ENCODE results near the gene A4GALT. TPM values are rescaled to one million over a fixed set of nuclear protein-coding genes. Genes with fewer than 3 reads are reported as not detected.
A peak's percentile ranks its signal among the peaks of the same experiment; 100 is the strongest.

A4GALT gene
- total and polyA plus RNA-seq, 2 of the 13 experiments (the other 11 are each of a cell fraction or from before 2014, with no cell fraction given): 0.09 to 1.1 TPM

- no peak for TF ChIP-seq CEBPZ (IDR thresholded peaks at IDR 0.05; ENCODE audit: low read length)
- 0 out of 2 replicates have a peak, but pooled peaks have one; percentile 40 for TF ChIP-seq ZNF777 (CRISPR knock-in tag; IDR thresholded peaks at IDR 0.05)
- no peak for TF ChIP-seq U2AF1 (optimal IDR thresholded peaks at IDR 0.05; ENCODE audit: low read depth, low read length)
- no peak for TF ChIP-seq FOXO4 (CRISPR knock-in tag; conservative IDR thresholded peaks at IDR 0.05)
- TF ChIP-seq PATZ1 (CRISPR knock-in tag; IDR thresholded peaks at IDR 0.05): peak; percentile 82
- TF ChIP-seq SNRNP70 (IDR thresholded peaks at IDR 0.05; ENCODE audit: low read depth, low read length): no peak
- TF ChIP-seq BRCA1 (CRISPR knock-in tag; IDR thresholded peaks at IDR 0.05): peak; percentile 75; the same call in 1 of the 2 replicates
- no peak for TF ChIP-seq KLF6 (CRISPR knock-in tag; IDR thresholded peaks at IDR 0.05)
- TF ChIP-seq TARDBP (CRISPR knock-in tag; IDR thresholded peaks at IDR 0.05): peak; percentile 95
- TF ChIP-seq AHDC1 (CRISPR knock-in tag; IDR thresholded peaks at IDR 0.05; ENCODE audit: borderline replicate concordance): peak; percentile 21; the same call in 1 of the 2 replicates
- TF ChIP-seq SIN3B (IDR thresholded peaks at IDR 0.05; ENCODE audit: low read length): no peak
- TF ChIP-seq E2F2 (CRISPR knock-in tag; IDR thresholded peaks at IDR 0.05; ENCODE audit: borderline replicate concordance): no peak
Measured at GRCh38 chr22:42648368-42649245, 72.1 kb downstream of the A4GALT start (continued).

Measured in HepG2 (cell line).